ENCODE results near the gene GPSM3. TPM values are rescaled to one million over a fixed set of nuclear protein-coding genes. Genes with fewer than 3 reads are reported as not detected.
A peak's percentile ranks its signal among the peaks of the same experiment; 100 is the strongest.

The GPSM3 gene
- total RNA-seq, 1 experiment from 2014 or later, result 11.8 TPM

DNA sequence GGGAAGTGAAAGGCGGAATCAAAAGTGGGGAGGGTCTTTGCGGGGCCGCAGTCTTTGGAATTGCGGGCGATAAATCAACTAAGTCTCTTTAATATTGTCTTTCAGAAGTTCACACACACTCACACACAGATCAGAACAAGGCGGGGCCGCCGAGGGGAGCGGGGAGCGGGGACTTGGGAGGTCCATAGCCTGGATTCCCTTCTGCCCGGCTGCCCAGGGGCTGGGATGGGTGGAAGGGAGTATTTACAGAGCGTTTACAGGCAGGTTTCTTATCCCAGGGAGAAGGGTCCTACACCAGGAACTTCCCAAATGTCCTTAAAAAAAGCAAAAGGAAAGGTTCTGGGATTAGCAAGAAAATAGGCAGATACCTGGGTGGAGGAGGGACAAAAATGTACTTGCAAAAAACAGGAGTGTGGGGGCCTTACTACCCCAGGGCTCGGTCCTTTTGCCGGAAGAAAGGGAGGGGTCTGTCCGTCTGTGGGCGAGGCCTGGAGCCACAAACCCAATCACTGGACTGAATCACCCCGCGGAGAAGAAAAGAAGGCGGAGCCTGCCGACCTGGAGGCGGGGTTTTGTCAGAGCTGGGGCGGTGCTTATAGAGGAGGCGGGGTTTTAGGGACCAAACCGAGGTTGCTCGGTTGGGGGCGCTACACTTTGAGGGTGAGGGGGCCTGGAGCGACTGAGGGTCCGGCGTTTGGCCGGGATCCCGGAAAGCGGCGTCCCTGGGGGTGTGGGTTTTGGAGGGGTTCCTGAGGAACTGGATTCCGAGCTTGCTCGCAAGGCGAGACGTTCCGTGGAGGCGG is 44.0 kb downstream of the GPSM3 start:
- Histone ChIP-seq H3K9me3 (ENCODE audit: control insufficient read depth, low read depth, low read length) (no peaks in the 10 kb centered on the region), H3K27ac (ENCODE audit: insufficient read length, low read depth, low read length) (no peak overlapping the region), H2BK15ac (ENCODE audit: low read depth, low read length) (no peak overlapping the region), H3K56ac (ENCODE audit: insufficient read length, low read depth, low read length) (no peak overlapping the region), H3K14ac (ENCODE audit: insufficient read depth, low read length) (no peak overlapping the region), H4K91ac (ENCODE audit: insufficient read length, low read depth, low read length) (no peak overlapping the region), H3K23ac (ENCODE audit: insufficient read length, low read depth, low read length) (no peak overlapping the region), H4K5ac (ENCODE audit: insufficient read length, low read depth, low read length) (no peak overlapping the region), H2AFZ (ENCODE audit: low read length) (no peak overlapping the region), H4K20me1 (ENCODE audit: control insufficient read depth, insufficient read depth, insufficient read length) (no peaks in the 10 kb centered on the region), H2AK5ac (ENCODE audit: insufficient read length, low read length) (no peak overlapping the region), H2BK5ac (ENCODE audit: insufficient read length, low read length) (no peak overlapping the region), H3K4me2 (ENCODE audit: insufficient read depth, insufficient read length, low read length) (peak overlapping the region; percentile 41), H3K23me2 (ENCODE audit: insufficient read length, low read depth, low read length, poor library complexity, severe bottlenecking) (peaks cover 30% of the 10 kb centered on the region), H3K27me3 (ENCODE audit: insufficient read depth, low read length) (no peaks in the 10 kb centered on the region; the same call in 1 of the 2 replicates), H3T11ph (ENCODE audit: low read length) (no peak overlapping the region), H3K9ac (ENCODE audit: extremely low read depth, insufficient read length, low read length) (no peak overlapping the region), H3K79me1 (ENCODE audit: insufficient read depth, low read depth, low read length, poor library complexity, severe bottlenecking) (no peaks in the 10 kb centered on the region), H3K18ac (ENCODE audit: insufficient read length, low read depth, low read length) (no peak overlapping the region), H2BK120ac (ENCODE audit: low read depth, low read length, poor library complexity, severe bottlenecking) (no peak overlapping the region), H2BK12ac (ENCODE audit: insufficient read length, low read depth, low read length) (no peak overlapping the region), H3K79me2 (ENCODE audit: insufficient read depth, low read length) (no peaks in the 10 kb centered on the region), H3K4ac (ENCODE audit: low read depth, low read length) (no peak overlapping the region), H3K4me1 (ENCODE audit: insufficient read depth, low read length) (peaks cover 9% of the 10 kb centered on the region), H4K8ac (replicated peaks; ENCODE audit: insufficient read length, low read depth, low read length) (no peak overlapping the region), H2BK20ac (ENCODE audit: low read depth, low read length, poor library complexity, severe bottlenecking) (no peak overlapping the region)
- no CpG with 5 or more reads among the region's 39 CpGs for WGBS (ENCODE audit: extremely low coverage, insufficient read length, low lambda C conversion rate)
- H3K4me3 Mint-ChIP-seq, result peak overlapping the region in 1 of 2 experiments; percentile 30; a peak in 2 of 5 replicates
- TF ChIP-seq, protein P1, sequence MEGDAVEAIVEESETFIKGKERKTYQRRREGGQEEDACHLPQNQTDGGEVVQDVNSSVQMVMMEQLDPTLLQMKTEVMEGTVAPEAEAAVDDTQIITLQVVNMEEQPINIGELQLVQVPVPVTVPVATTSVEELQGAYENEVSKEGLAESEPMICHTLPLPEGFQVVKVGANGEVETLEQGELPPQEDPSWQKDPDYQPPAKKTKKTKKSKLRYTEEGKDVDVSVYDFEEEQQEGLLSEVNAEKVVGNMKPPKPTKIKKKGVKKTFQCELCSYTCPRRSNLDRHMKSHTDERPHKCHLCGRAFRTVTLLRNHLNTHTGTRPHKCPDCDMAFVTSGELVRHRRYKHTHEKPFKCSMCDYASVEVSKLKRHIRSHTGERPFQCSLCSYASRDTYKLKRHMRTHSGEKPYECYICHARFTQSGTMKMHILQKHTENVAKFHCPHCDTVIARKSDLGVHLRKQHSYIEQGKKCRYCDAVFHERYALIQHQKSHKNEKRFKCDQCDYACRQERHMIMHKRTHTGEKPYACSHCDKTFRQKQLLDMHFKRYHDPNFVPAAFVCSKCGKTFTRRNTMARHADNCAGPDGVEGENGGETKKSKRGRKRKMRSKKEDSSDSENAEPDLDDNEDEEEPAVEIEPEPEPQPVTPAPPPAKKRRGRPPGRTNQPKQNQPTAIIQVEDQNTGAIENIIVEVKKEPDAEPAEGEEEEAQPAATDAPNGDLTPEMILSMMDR (conservative IDR thresholded peaks at IDR 0.05), result no peak
- peaks cover 4% of the 10 kb centered on the region for H3K27me3 Mint-ChIP-seq (ENCODE audit: low read depth)
- peak; percentile 91 for DNase-seq
- H3K4me1 Mint-ChIP-seq, result peaks cover 39 to 62% of the 10 kb centered on the region in 2 experiments
- H3K36me3 Mint-ChIP-seq (ENCODE audit: insufficient read depth in 1 of 3, low read depth in 3 of 3), result peaks cover 0 to 8% (median 3%) of the 10 kb centered on the region in 3 experiments; a peak in 2 of 7 replicates
- H3K27ac Mint-ChIP-seq, result peak overlapping the region in 1 of 3 experiments; percentile 60; a peak in 2 of 7 replicates
- no peaks in the 10 kb centered on the region; a peak in 1 of 5 replicates for H3K9me3 Mint-ChIP-seq

Data from H9 (cell line).